ENCODE data around the gene CRYBG3.

The CRYBG3 gene

GRCh38 chr3:97821774-97822358 lies at the start of gene CRYBG3:
Gene CRYBG3 (plus strand): TSS chr3:97822011. CDS start chr3:97822207, 196 bp downstream.
- peak within 1 kb of the TSS; percentile 92 for H3K4me3 ChIP-seq (ENCODE audit: low read depth, low read length)
- TF ChIP-seq CTCF (IDR thresholded peaks at IDR 0.05; ENCODE audit: low read depth, low read length) = peak; percentile 34; the same call in 1 of the 2 replicates

DNA sequence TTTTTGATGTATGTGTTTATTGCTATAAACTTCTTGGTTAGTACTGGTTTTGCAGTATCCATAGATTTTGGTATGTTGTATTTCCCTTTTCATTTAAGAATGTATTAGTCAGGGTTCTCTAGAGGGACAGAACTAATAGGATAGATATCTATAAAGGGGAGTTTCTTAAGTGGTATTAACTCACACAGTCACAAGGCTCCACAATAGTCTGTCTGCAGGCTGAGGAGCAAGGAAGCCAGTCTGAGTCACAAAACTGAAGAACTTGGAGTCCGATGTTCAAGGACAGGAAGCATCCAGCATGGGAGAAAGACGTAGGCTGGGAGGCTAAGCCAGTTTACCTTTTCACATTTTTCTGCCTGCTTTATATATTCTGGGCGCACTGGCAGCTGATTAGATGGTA lies 48.9 kb upstream of the CRYBG3 start:
- H3K4me3 ChIP-seq (ENCODE audit: low read depth, low read length) = no peak overlapping the region
- no peak for TF ChIP-seq CTCF (IDR thresholded peaks at IDR 0.05; ENCODE audit: low read depth, low read length)

GRCh38 chr3:97778152-97778551 lies 43.7 kb upstream of the CRYBG3 start:
- H3K4me3 ChIP-seq (ENCODE audit: low read depth, low read length) = no peak overlapping the region
- TF ChIP-seq CTCF (IDR thresholded peaks at IDR 0.05; ENCODE audit: low read depth, low read length) = no peak

- H3K4me3 ChIP-seq (ENCODE audit: low read depth, low read length) = no peak overlapping the region
- TF ChIP-seq CTCF (IDR thresholded peaks at IDR 0.05; ENCODE audit: low read depth, low read length) = peak; percentile 47; the same call in 1 of the 2 replicates
These were observed 28.3 kb upstream of the CRYBG3 start for GRCh38 chr3:97793420-97794019.

- H3K4me3 ChIP-seq (ENCODE audit: low read depth, low read length) = no peak overlapping the region
- TF ChIP-seq CTCF (IDR thresholded peaks at IDR 0.05; ENCODE audit: low read depth, low read length) = no peak
These were observed 25.9 kb upstream of the CRYBG3 start for GRCh38 chr3:97795951-97796350.

DNA sequence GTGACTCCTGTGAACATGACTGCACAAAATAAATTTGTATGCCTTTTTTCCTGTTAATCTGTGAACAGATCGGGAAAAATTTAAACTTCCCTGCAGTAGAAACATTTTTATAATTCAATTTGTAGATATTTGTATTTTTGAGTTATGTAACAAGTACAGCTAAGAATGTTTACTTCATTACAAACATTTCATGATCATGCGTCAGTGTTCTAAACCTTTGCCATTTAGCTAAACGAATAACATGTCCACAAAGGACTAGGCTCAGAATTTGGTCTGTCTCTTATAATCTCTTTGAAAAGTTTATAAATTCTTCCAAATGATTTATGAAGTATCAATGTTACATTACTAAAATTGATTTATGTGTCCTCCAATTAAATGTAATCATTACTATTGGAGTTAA lies 17.3 kb upstream of the CRYBG3 start:
- no peak for TF ChIP-seq CTCF (IDR thresholded peaks at IDR 0.05; ENCODE audit: low read depth, low read length)
- H3K4me3 ChIP-seq (ENCODE audit: low read depth, low read length) = no peak overlapping the region

DNA sequence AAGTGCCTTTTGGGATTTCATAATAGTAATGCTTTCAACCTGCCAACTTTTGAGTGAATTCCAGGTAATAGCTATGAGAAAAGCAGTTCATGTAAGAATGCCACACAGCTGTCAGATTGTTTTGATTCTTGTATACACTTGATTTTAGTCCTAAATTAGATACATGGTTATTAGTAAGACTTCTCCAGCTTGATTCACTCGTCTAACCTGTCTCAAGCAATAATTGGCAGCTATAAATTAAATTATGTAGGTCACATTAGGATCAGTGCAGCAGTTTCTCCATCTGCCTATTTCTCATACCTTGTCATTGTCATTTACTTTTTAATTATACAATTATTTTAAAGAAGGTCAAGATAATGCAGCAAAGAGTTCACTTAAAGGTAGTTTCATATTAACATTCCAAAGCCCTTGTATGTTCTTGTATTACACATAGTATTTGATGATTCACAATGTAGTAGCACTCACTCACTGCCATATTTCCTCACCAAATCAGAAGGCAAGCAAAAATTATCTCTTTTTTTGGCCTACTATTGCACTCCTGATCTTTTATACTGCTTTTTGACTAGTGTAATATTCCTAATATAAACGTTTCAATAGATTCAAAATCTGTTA lies 10.9 kb upstream of the CRYBG3 start:
- no peak for TF ChIP-seq CTCF (IDR thresholded peaks at IDR 0.05; ENCODE audit: low read depth, low read length)
- no peak overlapping the region for H3K4me3 ChIP-seq (ENCODE audit: low read depth, low read length)

Measured in WI38 (cell line).